GM13977 (cell line): Measurements from ENCODE around the gene ACO2.

ENCODE experiments used
- DNase-seq: peaks from one replicate; pipeline ENCODE4 v3.0.0; 2012; ENCODE audit warnings: low spot score
- CTCF ChIP-seq: IDR thresholded peaks from 2 replicates; pipeline ENCODE4 v1.5.1; 2012; ENCODE audit warnings: mild to moderate bottlenecking, control low read depth; ENCODE audit not compliant: insufficient read depth; ENCODE audit errors: extremely low read depth, missing control alignments
- in situ Hi-C: fragments of 300-500 bp; cut with MboI; formaldehyde crosslinking; loops from one replicate; pipeline ENCODE4 v1.12.0; 2022; ENCODE audit warnings: low sequenced_read_pairs, low pct_unique_long_range_greater_than_20kb, mixed read lengths, inconsistent platforms; ENCODE audit not compliant: unreplicated experiment

ACO2 gene

GRCh38 chr22:41535244-41535643 lies 66.3 kb downstream of the ACO2 start:
- no peak for DNase-seq
- TF ChIP-seq CTCF = no peak
- in situ Hi-C loops = no loop called here

GRCh38 chr22:41537203-41537602 lies 68.3 kb downstream of the ACO2 start:
- in situ Hi-C loops = no loop called here

GRCh38 chr22:41538583-41538982 lies 69.7 kb downstream of the ACO2 start:
- TF ChIP-seq CTCF = no peak
- no peak for DNase-seq
- in situ Hi-C loops = no loop called here

More at GRCh38 chr22:41537203-41537602, 68.3 kb downstream of the ACO2 start:
- no peak for TF ChIP-seq CTCF
- DNase-seq = no peak

- no peak for TF ChIP-seq CTCF
- DNase-seq = no peak
- in situ Hi-C loops = no loop called here
These were observed 70.5 kb downstream of the ACO2 start for GRCh38 chr22:41539146-41540005.

- in situ Hi-C loops = no loop called here
- DNase-seq = no peak
- no peak for TF ChIP-seq CTCF
These were observed 71.0 kb downstream of the ACO2 start for GRCh38 chr22:41540006-41540315.

GRCh38 chr22:41540365-41540764 lies 71.4 kb downstream of the ACO2 start:
- DNase-seq = no peak
- in situ Hi-C loops = no loop called here
- no peak for TF ChIP-seq CTCF
